ENCODE results near the gene ABRACL.

The ABRACL gene

DNA sequence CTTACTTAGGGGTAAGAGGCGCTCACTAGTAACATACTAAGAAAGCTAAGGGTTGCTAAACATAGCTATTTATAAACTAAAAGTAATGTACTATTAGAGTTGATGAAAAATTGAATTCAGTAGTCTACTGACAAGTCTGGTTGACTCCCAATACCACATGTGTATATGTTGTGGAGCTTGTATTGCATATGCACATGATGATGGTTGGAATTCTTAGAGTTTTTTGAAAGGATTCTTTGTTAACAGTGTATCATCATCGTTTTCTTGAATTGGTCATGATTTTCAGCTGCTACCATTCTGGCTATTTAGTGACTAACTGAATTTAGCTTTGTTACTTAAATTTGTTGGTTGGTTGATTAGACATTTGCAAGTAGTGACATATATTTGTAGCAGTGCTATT lies 27.2 kb downstream of the ABRACL start:
- DNase-seq: no peak

DNA sequence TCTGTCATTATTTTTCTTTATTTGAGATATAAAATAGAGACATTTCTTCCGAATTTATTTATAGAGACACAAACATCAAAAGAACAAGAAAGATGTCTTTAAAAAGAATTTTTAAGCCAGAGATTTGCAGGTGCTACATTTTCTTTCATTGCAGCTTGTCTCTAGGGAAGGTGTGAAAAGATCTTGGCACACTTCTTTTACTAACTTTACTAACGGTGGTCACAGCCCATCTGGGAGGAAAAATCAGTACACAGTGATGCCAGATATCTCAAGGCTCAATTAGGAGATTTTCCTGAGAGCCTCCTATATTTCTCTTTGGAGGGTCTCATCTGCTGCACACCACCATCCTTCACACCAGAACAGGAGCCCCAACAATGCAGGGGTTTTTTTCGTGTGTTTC lies 29.5 kb downstream of the ABRACL start:
- no peak for DNase-seq

DNA sequence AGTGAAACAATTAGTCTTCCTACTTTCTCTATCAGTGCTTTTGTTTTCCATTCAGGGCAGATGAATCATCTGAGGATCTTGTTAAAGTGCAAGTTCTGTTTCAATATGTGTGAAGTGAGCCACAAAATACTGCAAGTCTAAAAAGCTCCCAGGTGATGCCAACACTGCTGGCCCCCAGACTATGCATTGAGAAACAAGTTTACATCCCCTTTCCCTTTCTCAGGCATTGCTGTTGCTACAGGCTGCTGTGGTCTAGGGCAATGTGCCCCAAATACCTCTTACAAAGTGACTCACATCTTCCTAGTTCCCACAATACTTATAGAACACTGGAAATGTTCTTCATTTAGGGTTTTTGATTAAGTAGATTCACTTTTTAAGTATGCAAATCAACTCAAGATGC lies 31.8 kb downstream of the ABRACL start:
- DNase-seq: no peak

DNA sequence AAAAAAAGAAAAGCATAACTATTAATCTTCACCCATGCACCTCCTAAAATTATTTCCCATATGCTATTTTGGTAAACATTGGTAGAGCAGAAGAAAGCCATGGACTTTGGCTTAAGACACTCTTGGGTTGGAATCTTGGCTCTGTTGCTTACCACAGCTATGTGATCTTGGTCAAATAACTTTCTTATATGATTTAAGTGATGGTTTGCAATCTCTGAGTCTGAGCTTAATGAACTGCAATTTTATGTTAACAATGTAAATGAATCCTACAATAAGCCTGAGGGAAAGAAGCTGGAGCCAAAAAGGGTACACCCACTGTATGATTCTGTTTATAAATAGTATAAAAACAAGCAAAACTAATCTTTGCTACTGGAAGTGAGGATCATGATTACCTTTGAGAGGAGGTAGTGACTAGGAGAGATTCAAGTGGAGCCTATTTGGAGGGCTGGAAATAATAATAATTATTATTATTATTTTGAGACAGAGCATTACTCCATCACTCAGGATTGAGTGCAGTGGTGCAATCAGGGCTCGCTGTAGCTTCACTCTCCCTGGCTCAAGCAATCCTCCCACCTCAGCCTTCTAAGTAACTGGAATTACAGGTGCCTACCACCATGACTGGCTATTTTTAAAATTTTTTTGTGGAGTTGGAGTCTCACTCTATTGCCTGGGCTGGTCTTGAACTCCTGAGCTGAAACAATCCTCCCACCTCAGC lies 34.5 kb downstream of the ABRACL start:
- DNase-seq: no peak

DNA sequence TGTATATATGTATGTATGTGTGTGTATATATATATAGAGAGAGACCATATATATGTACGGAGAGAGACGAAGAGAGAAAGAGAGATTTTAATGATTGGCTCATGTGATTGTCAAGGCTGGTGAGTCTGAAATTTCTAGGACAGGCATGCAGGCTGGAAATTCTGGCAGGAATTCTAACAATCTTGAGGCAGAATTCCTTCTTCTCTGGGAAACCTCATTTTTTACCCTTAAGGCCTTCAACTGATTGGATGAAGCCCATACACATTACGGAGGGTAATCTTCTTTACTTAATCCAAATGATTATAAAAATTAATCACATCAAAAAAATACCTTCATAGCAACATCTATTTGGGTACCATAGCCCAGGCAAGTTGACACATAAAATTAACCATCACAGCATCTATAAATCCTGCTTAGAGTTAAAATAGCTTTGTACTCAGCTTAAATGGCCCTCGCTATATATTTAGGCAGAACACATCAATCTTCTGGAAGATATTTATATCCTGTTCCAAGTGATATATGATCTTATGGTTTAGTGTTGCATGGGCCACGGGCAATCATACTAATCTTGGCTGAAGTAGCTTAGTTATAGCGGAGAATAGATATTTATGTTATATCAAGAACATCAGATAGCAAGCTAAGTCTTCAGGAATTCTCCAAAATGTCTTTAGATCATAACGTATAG lies 36.6 kb downstream of the ABRACL start:
- DNase-seq: no peak

DNA sequence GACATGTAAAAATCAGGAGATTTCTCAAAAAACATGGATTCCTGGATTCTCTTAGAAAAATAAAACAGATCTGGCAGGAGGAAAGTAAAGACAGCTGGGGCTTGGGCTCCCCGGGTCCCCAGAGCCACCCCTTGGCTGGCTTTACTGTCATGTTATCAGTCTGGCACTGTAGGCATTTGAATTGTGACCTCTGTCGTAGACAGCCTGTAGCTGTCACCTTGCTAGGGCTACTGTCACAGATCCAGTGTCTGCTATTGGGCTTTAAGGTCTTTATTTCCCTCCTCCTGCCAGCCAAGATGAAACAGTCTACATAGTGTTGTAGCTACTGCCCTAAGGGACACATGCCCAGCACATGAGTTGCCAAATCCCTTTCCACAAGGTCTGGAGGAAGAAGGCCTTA lies 37.5 kb downstream of the ABRACL start:
- DNase-seq: no peak

DNA sequence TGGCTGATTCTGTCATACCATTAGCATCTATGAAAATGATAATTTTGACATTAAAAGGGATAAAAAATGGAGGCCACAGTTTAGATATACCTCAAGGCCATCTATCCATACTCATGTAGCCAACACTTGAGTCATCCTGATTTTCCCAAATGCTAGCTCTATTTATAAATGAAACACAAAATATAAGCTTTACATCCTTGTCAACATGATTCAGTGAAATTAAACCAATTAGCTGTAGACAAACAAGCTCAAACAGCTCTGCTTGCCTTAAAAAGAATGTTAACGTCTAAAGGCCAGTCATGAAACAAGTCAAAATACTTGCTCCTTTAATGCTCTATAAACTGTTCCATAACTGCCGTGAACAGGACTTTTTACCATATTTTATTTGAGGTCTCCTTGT lies 40.3 kb downstream of the ABRACL start:
- no peak for DNase-seq

DNA sequence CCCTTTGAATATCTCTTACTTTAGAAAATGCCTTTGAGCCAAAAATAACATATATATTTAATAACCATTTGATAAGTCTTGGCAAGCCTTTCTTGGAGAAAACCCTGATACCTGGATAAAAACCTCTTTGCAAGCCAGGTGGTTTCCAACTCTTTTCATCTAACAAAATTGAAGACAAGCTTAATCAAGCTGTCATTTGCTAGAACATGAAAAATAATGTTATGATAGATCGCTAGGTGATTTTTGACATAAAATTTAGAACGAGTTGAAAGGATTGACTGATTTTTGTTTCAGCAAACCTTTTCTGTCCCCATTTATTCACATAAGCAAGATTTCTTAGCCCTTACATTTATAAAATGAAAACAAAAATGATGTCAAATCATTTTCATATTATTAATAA lies 44.6 kb downstream of the ABRACL start:
- no peak for DNase-seq

DNA sequence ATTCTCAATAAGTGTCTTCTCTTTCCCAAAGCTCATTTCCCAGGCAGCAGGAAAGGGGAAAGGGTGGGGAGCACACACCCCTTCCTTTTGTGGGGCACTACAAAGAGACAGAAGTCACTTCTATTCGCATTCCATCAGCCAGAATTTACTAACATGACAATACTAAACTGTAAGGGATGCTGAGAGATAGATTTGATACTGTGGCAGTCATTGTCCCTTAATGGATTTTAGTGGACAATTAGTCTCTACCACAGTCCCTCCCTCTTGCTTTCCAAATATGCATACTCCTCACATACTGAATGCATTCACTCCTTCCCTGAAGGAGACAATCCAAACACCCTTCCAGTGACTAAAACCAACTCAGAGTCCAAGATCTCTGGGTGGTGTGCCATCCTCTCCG lies 50.5 kb downstream of the ABRACL start:
- DNase-seq: no peak

DNA sequence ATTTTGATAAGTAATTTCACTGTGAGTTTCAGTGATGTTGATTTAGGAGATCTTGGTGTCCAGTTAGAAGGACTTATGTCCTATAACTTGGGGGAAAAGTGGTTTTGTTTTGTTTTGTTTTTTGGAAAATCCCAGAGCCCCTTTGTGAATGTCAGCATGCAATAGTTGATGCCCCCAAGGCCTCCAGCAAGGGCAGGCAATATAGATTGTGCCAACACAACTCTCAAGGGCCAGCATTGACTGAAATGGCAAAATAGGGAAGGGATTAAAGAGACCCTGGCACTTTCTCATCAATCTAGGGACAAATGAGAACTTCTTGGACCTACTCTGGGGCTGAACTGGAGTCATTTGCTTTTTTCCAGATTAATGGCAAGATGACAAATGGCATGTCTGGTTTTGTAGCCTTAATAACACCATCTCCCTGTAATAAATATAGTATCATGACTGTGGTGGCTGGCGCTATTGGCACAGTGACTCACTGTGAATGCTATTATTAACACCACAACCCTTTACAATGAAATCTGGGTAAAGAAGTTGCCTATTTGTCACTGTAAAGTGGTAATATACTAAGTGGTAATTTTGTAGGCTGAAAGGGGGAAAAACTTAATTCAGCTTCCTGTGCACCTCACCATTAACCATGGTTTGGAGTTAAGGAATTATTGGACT lies 51.8 kb downstream of the ABRACL start:
- DNase-seq: no peak

DNA sequence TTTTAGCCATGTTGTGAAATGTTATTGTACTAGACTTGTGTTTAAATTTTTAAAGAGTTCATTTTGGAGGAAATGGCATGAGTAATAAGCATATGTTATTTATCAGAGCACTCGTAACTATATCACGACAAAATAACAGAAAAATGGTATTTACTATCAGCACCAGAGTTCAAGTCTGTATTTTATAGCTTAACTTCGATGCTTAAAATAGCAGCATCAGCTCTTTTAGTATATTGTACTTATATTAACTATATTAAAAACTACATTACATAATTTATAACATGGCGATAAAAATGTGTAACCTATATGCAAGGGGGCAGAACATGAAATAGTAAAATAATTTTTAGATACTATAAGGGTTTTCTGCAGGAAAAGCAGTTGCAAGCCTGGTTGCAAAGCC lies 52.9 kb downstream of the ABRACL start:
- no peak for DNase-seq

DNA sequence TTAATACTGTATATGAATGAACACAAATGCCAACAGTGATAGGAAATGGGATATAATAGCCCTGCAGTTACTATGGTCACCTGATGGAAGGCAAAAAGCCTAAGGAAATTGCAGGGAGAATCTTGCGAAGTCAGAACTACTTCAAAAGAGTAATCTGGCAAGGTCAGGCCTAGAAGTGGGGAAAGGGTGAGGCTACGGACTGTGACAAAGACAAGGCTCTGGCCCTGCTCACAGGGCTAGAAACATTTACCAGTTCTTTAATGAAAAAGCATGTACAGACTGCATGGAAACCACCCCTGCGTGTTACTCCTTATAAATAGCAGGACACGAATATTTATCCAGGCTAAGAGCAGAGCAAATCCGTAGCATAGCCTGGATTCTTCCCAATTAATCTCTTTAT lies 53.8 kb downstream of the ABRACL start:
- DNase-seq: no peak

DNA sequence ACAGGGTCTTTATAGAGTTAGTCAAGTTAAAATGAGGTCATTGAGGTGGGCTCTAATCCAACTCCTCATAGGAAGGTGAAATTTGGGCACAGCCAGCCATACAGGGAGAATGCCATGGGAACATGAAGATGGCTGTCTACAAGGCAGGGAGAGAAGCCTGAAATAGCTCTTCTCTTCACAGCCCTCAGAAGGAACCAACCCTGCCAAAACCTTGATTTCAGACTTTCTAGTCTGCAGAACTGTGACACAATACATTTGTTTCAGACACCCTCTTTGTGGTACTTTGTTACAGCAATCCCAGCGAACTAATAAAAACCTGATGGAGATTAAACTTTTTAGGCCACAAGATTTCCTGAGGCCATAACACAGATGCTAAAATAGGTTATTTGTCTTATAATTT lies 63.3 kb downstream of the ABRACL start:
- DNase-seq: peak in 1 of 14 donors; percentile 3
